Hypothalamus (tissue), 51 donors: ENCODE measurements around the gene BACE1.

Source experiments
- DNase-seq, 51 donors: peaks; one replicate each; lab custom pipeline; 2025; lab: John Stamatoyannopoulos, UW

Gene BACE1

DNA sequence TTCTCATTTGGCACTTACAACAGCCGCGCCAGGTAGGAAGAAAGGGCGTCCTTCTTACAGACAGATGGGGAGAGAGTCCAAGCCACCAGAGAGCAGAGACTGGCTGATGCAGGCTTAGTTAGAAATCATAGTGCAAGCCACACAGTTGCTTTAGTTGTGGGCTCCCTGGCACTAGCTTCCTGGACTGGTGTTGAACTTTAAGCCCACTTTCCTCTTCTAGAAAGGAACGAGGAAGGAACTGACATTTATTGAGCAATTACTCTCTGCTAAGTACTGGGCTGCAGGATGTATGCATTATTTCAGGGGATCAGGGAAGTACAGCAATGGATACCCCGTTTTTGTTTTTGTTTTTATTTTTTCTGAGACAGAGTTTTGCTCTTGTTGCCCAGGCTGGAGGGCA is 3.0 kb downstream of the BACE1 start:
- no peak for DNase-seq

GRCh38 chr11:117309310-117309709 is 6.7 kb downstream of the BACE1 start:
- DNase-seq, result no peak

GRCh38 chr11:117305145-117305544 is 10.9 kb downstream of the BACE1 start:
- DNase-seq, result no peak

DNA sequence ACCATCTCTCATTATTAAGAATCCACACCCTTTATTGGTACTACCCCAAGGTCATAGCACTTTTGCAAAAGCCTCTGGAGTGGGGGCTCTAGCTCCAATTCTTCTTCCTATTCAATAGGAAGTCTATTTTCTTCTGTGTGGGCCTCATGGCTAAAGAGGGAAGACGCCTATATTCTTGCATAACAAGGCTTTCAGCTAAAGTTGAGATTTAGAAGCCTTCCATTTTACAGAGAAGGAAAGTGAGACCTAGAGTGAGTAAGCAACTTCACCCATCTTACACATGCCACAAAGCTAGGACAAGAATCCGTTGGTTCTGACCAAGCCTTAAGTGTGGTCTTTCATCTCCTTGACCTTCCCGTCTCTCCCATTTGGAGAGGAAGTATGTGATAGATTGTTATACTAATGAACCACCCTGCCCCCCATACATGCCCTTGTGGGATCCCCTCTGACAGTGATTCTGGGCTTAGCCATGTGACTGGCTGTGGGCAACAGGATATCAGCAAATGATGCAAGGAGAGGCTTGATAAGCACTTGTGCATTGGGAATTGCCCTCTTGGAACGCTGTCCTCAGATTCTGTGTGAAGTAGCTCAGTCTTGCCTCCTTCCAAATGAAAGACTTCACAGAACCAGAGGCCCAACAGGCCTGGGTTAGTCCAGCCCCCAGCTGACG is 12.3 kb downstream of the BACE1 start:
- DNase-seq, result no peak

DNA sequence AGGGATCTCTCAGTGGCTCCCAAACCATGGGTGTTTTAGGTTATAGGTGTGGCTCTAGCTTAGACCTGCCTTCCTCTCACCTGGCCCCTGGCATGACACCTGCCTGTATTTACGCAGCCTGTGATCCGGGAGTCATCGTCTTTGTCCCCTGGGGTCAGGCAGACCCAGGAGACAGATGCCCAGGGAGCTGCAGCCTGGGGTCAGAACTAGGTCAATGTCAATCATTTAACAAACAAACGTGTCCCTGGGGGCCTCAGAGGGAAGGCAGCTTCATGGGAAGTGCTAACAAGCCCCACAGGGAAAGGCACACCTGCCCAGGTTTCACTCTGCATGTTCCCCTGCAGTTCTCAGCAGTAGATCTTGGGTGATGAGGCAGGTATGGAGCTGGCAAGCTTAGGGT is 13.0 kb downstream of the BACE1 start:
- DNase-seq, result no peak

GRCh38 chr11:117302228-117302627 is 13.8 kb downstream of the BACE1 start:
- DNase-seq, result no peak

- no peak for DNase-seq
Measured at GRCh38 chr11:117300773-117301172, 15.3 kb downstream of the BACE1 start.

DNA sequence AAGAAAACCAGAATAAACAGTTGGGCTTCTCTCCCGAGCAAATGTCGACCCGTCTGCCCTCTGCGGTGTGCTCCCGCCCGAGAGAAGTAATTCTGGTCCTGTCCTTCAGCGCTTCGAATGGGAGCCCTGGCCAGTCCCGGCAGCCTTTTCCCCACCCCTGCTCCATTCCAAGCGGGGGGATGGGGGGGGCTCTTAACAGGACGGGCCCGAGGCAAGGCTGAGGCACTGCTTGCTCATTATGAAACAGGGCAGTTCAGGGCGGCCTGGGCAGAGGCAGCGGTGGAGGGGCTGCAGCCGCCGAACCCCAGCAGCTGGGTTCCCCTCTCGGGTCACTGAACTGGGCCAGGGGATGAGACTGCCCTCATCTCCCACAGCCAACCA is 15.8 kb downstream of the BACE1 start:
- DNase-seq, result peak in 27 of 51 donors; percentile 10 to 72 (median 28)

DNA sequence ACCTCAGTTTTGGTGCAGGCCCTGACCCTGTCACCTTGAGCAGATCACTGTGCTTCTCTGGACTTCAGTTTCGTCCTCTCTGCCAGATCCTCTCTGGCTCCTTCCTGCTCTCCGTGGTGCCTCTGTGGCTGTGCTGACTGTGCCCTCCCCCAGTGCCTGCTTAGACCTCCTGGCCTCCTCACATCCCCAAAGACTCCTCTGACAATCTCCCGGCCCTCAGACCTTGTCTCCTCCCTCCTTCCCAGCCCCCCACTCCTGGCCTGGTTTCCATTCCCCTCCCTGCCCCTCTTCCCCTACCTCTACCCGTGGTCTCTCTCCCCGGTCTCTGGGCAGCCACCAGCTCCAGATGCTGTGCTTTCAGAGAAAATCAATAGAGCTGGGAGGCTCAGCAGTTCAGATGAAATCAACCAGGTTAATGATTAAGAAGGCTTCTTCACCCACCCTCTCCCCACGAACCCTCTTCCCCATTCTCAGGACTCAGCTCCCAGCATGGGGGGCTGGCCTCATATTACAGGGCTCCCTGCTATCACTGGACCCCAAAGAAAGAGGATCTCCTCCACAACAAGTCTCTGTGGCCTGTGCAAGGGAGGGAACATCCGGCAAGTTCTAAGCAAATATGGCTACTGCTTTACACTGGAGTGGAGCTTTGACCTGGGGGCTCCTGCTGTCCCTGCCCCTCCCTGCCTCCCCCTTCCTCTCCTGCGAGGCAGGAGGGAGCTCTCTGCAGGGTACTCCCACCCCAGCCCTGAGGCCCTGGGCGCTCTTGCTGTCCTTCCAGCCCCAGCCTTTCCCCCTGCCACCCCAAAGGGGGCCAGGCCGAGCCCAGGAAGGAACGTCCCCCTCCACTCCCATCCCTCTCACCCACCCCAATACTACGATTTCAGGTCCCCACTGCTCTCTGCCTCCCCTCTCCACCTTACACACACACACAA is 16.4 kb downstream of the BACE1 start:
- DNase-seq, result no peak

GRCh38 chr11:117298195-117298594 is 17.9 kb downstream of the BACE1 start:
- DNase-seq, result no peak

GRCh38 chr11:117296881-117297280 is 19.2 kb downstream of the BACE1 start:
- no peak for DNase-seq

- peak in 35 of 51 donors; percentile 18 to 87 (median 63) for DNase-seq
Measured at GRCh38 chr11:117295438-117296137, 20.5 kb downstream of the BACE1 start.

- no peak for DNase-seq
Measured at GRCh38 chr11:117292616-117293015, 23.4 kb downstream of the BACE1 start.

- DNase-seq, result no peak
Measured at GRCh38 chr11:117290809-117291396, 25.2 kb downstream of the BACE1 start, which contains the start of gene BACE1-AS. Gene BACE1-AS (plus strand): TSS chr11:117291346.

DNA sequence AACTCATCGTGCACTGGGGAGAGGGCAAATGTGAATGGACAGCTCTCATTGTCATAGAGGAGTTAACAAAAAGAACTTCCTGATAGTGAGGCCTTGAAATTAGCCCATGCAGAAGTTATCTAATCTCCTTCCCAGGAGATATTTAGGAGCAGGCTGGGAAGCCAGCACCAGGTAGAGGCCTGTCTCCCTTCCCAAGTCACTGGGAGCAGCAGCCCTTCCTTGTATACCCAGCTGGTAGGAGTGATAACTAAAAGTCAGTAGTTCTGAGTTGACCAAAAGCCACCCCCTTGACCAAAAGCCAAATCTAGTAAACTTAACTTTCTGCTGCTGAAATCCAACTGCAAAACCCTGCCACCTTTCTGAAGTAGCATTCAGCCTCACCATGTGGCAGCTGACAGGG is 26.3 kb downstream of the BACE1 start:
- DNase-seq, result no peak

DNA sequence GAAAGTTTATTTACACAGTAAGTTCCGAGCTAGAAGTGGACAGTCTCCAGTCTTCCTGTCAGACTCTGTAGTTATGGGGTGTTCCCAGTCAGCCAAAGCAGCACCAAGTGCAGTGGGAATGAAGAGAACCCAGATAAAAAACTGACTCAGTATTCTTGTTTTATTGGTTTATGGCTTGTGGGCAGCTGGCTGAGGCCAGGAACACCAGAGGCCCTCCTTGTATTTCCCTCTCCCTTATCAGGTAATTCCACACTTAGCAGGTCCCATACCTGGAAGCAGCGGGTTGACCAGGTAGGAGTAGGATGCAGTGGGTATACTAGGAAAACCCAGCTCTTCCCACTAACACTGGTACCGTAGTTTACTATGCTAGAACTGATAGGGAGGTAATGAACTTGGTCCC is 28.4 kb downstream of the BACE1 start:
- DNase-seq, result no peak

GRCh38 chr11:117286588-117286987 is 29.5 kb downstream of the BACE1 start:
- DNase-seq, result no peak

GRCh38 chr11:117284053-117284452 is 32.0 kb downstream of the BACE1 start:
- no peak for DNase-seq

DNA sequence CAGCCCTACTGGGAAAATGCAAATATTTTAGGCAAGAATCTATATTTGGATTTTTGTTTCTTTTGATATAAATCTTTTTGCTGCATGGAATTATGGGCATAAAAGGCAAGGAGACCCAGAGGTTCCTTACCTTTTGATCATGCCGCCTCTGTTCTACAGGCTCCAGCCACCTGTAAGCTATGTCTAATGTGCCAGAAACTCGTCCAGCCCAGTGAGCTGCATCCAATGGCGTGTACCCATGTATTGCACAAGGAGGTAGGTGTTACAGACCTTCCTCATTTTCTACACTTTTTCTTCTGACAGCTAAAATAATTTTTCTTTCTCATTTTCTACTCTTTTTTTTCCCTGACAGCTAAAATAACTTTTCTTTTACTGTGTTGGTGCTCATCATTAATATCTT is 33.1 kb downstream of the BACE1 start:
- no peak for DNase-seq

DNA sequence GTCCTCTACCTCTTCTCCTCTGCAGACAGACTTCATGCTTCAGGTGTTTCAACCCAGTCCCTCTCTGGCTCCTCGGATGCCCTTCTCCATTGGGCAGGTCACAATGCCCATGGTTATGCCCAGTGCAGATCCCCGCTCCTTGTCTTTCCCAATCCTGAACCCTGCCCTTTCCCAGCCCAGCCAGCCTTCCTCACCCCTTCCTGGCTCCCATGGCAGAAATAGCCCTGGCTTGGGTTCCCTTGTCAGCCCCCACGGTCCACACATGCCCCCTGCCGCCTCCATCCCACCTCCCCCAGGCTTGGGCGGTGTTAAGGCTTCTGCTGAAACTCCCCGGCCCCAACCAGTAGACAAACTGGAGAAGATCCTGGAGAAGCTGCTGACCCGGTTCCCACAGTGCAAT is 34.2 kb downstream of the BACE1 start:
- no peak for DNase-seq

- DNase-seq, result peak in 2 of 51 donors; percentile 43 to 55
Measured at GRCh38 chr11:117281159-117281558, 34.9 kb downstream of the BACE1 start.
